ENCODE results near the gene CFAP107. TPM values are rescaled to one million over a fixed set of nuclear protein-coding genes. Genes with fewer than 3 reads are reported as not detected.
A peak's percentile ranks its signal among the peaks of the same experiment; 100 is the strongest.

CFAP107 gene
- total RNA-seq, 1 donor from 2014 or later: not detected

- DNase-seq (ENCODE audit: low spot score): no peak
Measured at GRCh38 chr1:12739613-12740012, 6.4 kb upstream of the CFAP107 start.

DNA sequence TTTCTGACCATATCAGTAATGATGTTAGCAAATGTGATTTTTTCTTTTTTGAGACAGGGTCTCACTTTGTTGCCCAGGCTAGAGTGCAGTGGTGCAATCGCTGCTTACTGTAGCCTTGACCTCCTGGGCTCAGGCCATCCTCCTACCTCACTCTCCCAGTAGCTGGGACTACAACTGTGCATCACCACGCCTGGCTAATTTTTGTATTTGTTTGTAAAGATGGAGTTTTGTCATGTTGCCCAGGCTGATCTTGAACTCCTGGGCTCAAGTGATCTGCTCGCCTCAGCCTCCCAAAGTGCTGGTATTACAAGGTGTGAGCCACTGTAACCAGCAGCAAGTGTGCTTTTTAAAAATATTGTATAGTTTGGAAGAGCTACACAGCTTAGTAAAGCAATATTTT, 4.1 kb upstream of the CFAP107 start:
- DNase-seq (ENCODE audit: low spot score): no peak

DNA sequence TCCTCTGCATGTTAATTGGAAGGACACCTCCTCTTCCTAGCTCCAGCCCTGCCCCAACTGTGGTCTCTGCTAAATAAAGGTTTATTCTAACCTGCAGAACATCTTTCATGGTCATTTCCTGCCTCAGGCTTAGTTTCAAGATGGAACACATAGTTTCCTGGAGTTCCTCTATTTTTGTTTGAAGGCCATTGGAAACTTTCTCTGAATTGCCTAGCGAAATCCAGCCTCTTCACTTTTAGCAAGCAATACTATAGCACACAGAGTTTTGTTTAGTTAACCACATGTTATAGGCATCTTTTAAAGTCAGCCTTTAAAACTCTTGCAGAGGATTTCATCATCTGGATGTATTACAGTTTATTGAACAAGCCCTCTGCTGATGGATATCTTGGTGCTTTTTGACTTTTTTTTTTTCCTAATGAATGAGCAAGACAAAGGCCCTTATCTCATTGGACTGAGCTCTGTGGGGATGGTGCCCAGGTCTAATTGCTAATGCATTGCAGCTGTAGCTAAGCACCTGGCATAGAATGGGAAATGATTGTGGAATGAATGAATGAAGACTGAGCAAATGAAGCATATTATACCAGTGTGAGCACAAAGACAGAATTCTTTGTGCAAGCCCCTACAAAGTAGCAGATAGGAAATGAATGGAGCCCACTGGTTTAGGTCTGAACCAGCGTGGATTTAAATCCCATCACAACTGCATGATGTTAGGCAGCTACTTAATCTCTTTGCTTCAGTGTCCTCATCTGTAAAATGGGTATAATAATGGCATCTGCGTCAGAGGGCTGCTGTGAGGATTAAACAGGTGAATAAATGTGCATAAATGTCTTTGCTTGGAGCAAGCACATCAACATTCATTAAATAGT, 641 bp upstream of the CFAP107 start:
- no peak for DNase-seq (ENCODE audit: low spot score)

DNA sequence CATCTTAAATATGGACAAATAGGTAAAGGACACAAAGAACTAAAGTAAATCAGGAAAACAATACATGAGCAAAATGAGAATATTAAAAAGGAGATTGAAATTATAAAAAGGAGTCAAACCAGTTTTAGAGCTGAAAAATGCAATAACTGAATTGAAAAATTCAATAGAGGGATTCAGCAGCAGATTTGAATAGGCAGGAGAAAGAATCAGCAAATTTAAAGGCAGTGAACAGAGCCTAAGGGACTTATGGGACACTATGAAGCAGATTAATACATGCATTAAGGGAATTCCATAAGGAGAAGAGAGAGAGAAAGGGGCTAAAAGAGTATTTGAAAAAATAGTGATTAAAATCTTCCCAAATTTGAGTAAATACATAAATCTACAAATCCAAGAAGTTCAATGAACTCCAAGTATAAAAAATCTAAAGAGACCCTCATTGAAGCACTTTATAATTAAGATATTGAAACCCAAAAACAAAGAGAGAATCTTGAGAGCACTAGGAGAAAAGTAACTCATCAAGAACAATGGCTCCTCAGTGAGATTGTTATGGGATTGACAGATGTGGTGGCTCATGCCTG, 2.9 kb downstream of the CFAP107 start:
- DNase-seq (ENCODE audit: low spot score): no peak

- DNase-seq (ENCODE audit: low spot score): no peak
Measured at GRCh38 chr1:12754738-12755137, 8.7 kb downstream of the CFAP107 start.

GRCh38 chr1:12756273-12756672, 10.3 kb downstream of the CFAP107 start:
- DNase-seq (ENCODE audit: low spot score): no peak

DNA sequence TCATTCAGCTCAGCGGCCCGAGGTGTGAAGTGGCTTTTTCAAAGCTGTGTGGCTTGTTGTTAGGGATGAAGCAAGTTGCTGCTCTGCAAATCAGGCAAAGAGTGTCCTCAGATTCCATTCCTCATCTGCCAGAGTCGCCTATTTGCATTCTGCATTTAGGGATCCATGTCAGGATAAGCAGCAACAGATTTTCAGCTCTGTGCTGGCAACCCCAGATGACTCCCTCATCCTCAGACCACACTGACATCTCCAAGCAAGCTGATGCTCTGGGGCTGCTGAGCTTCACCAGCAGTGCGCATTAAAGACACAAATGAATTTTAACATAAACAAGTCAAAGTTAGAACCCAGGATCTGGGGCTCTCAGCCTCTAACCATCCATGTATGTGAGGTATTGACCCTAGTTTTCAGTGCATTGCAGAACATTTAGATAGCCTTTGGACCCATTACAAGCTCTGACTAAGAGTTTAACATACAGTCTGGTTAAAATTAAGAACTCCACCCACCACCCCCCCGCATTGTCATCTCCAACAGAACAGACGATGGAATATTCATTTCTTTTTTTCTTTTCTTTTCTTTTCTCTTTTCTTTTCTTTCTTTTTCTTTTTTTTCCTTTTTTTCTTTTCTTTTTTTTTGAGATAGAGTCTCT, 10.9 kb downstream of the CFAP107 start:
- no peak for DNase-seq (ENCODE audit: low spot score)

DNA sequence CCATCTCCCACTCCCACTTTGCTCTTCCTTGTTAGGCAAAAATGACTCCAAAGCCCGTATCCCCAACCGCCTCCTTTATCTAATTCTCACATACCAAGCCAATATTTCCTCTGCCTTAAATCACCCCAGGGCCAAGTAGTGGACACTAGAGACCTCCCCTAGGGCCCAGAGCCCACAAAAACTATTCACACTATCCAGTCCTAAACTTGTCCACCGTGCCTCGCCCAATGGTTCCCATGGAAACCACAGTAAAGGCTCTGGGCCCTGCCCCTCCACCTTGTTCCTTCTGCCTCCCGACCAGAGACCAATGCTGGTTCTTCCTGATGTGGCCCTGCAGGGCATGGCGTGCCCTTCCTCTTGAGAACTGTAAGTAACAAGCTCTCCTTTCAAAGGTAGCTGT, 11.8 kb downstream of the CFAP107 start:
- no peak for DNase-seq (ENCODE audit: low spot score)

- DNase-seq (ENCODE audit: low spot score): no peak
Measured at GRCh38 chr1:12760256-12760795, 14.3 kb downstream of the CFAP107 start.

DNA sequence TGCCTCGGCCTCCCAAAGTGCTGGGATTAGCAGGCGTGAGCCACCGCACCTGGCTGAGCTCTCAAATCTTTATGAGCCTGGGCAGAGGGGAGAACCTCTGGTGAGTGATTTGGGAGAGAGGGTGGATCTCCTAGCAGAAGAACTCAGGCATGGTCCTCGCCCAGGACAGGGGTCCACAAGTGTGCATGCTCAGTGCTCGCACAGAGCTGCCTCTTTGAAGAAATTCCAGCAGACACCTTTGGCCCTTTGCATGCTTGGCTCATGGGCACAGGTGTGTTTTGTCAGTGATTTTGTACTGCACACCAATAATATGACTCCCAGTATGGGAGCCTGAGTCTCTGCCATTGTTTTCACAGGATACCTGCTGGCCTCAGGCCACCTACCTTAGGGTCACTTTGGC, 15.8 kb downstream of the CFAP107 start:
- DNase-seq (ENCODE audit: low spot score): no peak

GRCh38 chr1:12762766-12763165, 16.8 kb downstream of the CFAP107 start:
- DNase-seq (ENCODE audit: low spot score): no peak

- peak; percentile 0 for DNase-seq (ENCODE audit: low spot score)
Measured at GRCh38 chr1:12763479-12763878, 17.5 kb downstream of the CFAP107 start.

DNA sequence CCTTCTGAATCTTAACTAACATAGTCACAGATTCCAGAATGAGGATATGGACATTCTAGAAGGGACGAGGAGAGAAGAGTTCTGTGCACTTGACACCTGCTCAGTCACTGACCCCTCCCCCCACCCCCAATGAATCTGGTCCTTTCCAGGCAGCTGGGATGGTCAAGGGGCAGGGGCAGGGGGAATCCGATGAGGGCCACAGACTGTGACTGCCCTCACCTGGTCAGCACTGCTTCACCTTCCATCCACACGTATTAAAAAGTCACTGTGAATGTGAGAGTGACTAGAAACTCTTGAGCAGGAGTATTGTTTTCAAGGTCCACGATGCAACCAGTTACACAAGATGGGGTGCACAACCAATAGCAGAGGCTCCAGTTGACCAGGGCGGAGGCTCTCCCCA, 18.0 kb downstream of the CFAP107 start:
- peak; percentile 26 for DNase-seq (ENCODE audit: low spot score)

DNA sequence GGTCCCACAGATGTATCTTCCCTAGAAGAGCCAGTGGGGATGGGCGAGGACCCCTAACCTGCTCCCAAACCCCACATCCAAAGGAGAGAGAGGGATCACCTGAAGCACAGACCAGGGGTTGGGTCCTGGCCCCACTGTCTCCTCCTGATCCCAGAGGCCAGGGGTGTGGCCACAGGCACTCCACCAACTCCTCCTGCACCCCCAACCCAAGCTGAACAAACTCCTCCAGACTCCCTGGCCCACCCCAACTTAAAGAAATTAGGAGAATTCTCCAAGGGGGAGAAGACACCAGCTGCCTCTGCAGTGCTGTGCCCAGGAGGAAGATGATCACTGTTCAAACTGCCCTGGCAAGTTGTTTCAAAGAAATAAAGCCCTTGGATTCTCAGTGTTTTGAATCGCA, 23.0 kb downstream of the CFAP107 start:
- DNase-seq (ENCODE audit: low spot score): peak; percentile 64

GRCh38 chr1:12769976-12770505, 24.0 kb downstream of the CFAP107 start:
- DNase-seq (ENCODE audit: low spot score): peak; percentile 81

- peak; percentile 53 for DNase-seq (ENCODE audit: low spot score)
Measured at GRCh38 chr1:12770620-12771019, 24.6 kb downstream of the CFAP107 start.

GRCh38 chr1:12771186-12771585, 25.2 kb downstream of the CFAP107 start:
- peak; percentile 39 for DNase-seq (ENCODE audit: low spot score)

- peak; percentile 33 for DNase-seq (ENCODE audit: low spot score)
Measured at GRCh38 chr1:12772520-12772919, 26.5 kb downstream of the CFAP107 start.

DNA sequence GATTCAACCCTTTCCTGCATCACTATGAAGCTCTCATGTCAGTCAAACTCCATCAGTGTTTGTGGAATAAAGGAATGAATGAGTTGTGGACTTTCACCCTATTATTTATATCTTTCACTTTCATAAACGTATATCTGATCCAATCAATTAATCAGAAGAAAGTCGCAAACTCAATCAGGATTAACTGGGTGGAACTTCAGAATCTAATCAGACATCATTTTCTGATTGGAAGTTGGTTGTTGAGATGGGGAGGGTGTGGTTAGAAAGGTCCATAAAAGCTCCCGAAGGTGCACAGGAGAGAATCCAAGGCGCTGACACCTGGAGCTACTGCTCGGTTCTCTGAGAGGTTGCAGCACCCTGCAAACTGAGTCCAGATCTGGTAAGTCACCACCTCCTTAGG, 27.4 kb downstream of the CFAP107 start, which contains the start of gene PRAMEF12:
PRAMEF12 (plus strand) TSS at position 301 of the 400 bp plus-strand sequence. CDS start 1,130 bp downstream, outside the sequence.
- no peak for DNase-seq (ENCODE audit: low spot score)

DNA sequence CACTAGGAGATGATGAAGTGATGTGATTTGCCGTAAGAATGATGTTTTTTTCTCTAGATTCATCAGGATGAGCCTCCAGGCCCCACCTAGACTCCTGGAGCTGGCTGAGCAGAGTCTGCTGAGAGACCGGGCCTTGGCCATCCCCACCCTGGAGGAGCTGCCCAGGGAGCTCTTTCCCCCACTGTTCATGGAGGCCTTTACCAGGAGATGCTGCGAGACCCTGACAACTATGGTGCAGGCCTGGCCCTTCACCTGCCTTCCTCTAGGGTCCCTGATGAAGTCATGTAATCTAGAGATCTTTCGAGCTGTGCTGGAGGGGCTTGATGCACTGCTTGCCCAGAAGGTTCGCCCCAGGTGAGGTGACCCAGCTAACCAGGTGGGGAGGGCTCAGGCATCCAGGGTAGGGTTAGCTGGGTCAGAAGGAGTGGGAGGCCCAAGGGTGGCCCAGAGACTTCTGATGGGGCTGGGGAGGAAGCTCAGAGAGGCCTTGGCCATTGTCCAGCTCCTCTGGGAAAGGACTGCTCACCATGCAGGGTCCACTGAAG, 28.9 kb downstream of the CFAP107 start:
- DNase-seq (ENCODE audit: low spot score): peak; percentile 41

DNA sequence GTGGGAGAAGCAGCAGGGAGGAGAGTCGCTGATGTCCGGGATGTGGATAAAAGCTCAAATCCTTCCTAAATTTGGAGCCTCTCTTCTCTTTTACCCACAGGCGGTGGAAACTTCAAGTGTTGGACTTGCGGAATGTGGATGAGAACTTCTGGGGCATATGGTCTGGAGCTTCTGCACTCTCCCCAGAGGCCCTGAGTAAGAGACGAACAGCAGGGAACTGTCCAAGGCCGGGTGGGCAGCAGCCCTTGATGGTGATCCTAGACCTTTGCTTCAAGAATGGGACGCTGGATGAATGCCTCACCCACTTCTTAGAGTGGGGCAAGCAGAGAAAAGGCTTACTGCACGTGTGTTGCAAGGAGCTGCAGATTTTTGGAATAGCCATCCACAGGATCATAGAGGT, 29.4 kb downstream of the CFAP107 start:
- DNase-seq (ENCODE audit: low spot score): no peak

Measured in mesenteric fat pad (tissue), 1 donor.